HepG2 (cell line): Measurements from ENCODE around the gene NFIL3. TPM values are rescaled to one million over a fixed set of nuclear protein-coding genes. Genes with fewer than 3 reads are reported as not detected.

Experiments used
- ATAC-seq: fragments of 200-7000 bp; cut with Tn5 transposase; 3 replicates; pipeline ENCODE4 v1.9.1; 2020; ENCODE audit warnings: mild to moderate bottlenecking, moderate library complexity
- BruUV-seq: library from RNA; stranded (reverse); fragments of 400-500 nt; replicated peaks from 2 replicates; lab custom pipeline; 2021; lab: Mats Ljungman, UMichigan
- CTCF ChIA-PET: fragments of 300-600 bp; formaldehyde crosslinking; extraction: SDS; loops from one replicate; lab custom pipeline; 2021; ENCODE audit warnings: low total read pairs, inconsistent platforms, low intra/inter-chr PET ratio; lab: Yijun Ruan, JAX
- POLR2A ChIA-PET: fragments of 350-600 bp; sonication (Branson Sonifier 250); formaldehyde crosslinking; loops from one replicate; lab custom pipeline; 2020; ENCODE audit warnings: antibody characterized with exemption, inconsistent platforms; lab: Yijun Ruan, JAX
- DNase-seq: peaks from one replicate; pipeline ENCODE4 v3.0.0-alpha.2; 2015; ENCODE audit warnings: low spot score
- FAIRE-seq: peaks from 3 replicates; lab custom pipeline; 2011; peaks lifted over from hg19 to GRCh38; lab: Jason Lieb, UNC
- H2AFZ ChIP-seq: one replicate; pipeline ENCODE4 v1.6.1; 2011; ENCODE audit warnings: low read length, inconsistent platforms
- H3K27ac ChIP-seq: fragments of 300-600 bp; 3 replicates; pipeline ENCODE4 v1.8.0; 2011; ENCODE audit warnings: mixed run types, mild to moderate bottlenecking, mixed read lengths, low read length, inconsistent platforms; ENCODE audit not compliant: insufficient read depth; ENCODE audit errors: extremely low read length
- H3K27me3 ChIP-seq, 2 experiments: fragments of 200-600 bp in 1 of 2; 2 replicates in 1 of 2; 3 replicates in 1 of 2; pipeline versions ENCODE4 v1.6.0 to v1.8.0; 2011; ENCODE audit warnings: low read length in 2 of 2, mild to moderate bottlenecking in 2 of 2, moderate library complexity in 2 of 2, inconsistent platforms in 1 of 2; ENCODE audit not compliant: insufficient read depth in 2 of 2, control insufficient read depth in 1 of 2
- H3K36me3 ChIP-seq, 2 experiments: fragments of 200-600 bp in 1 of 2; replicated peaks in 1 of 2; 2 replicates in 1 of 2; 3 replicates in 1 of 2; pipeline versions ENCODE4 v1.5.1 to v1.8.0; 2011; ENCODE audit warnings: low read length in 2 of 2, inconsistent platforms in 1 of 2; ENCODE audit not compliant: insufficient read depth in 2 of 2, control insufficient read depth in 1 of 2
- H3K4me1 ChIP-seq: 2 replicates; pipeline ENCODE4 v1.5.1; 2012; ENCODE audit warnings: low read length, inconsistent platforms; ENCODE audit not compliant: insufficient read depth
- H3K4me2 ChIP-seq: 2 replicates; pipeline ENCODE4 v1.6.0; 2011; ENCODE audit warnings: low read depth, low read length, inconsistent platforms
- H3K4me3 ChIP-seq, 3 experiments: fragments of 200-600 bp in 1 of 3; sonication (generic), shearing (Covaris generic) in 1 of 3; replicated peaks in 1 of 3; 2 replicates each; pipeline ENCODE4 v1.5.1; 2011 to 2016; ENCODE audit warnings: low read length in 3 of 3, inconsistent platforms in 2 of 3, low read depth in 2 of 3, mild to moderate bottlenecking in 2 of 3, control low read depth in 1 of 3, mixed read lengths in 1 of 3; ENCODE audit not compliant: insufficient read depth in 1 of 3
- H3K79me2 ChIP-seq: one replicate; pipeline ENCODE4 v1.6.1; 2011; ENCODE audit warnings: low read length, inconsistent platforms; ENCODE audit not compliant: insufficient read depth
- H3K9ac ChIP-seq: 2 replicates; pipeline ENCODE4 v1.6.0; 2011; ENCODE audit warnings: mild to moderate bottlenecking, low read depth, low read length, inconsistent platforms; ENCODE audit not compliant: insufficient read depth
- H3K9me3 ChIP-seq: 2 replicates; pipeline ENCODE4 v1.5.1; 2012; ENCODE audit warnings: mild to moderate bottlenecking, low read length
- H4K20me1 ChIP-seq: 2 replicates; pipeline ENCODE4 v1.6.0; 2011; ENCODE audit warnings: inconsistent platforms, mild to moderate bottlenecking, low read length, moderate library complexity; ENCODE audit not compliant: insufficient read depth
- ARHGAP35 ChIP-seq: sonication (generic); formaldehyde crosslinking; IDR thresholded peaks from 2 replicates; pipeline ENCODE4 v1.9.0; 2022; ENCODE audit warnings: mild to moderate bottlenecking, inconsistent platforms, moderate library complexity, missing genetic modification reagents, borderline replicate concordance
- IKZF5 ChIP-seq: IDR thresholded peaks from 2 replicates; pipeline ENCODE4 v1.6.1; 2018; ENCODE audit warnings: missing genetic modification reagents, mild to moderate bottlenecking, missing compliant biosample characterization
- MEF2D ChIP-seq: sonication (generic); formaldehyde crosslinking; IDR thresholded peaks from 2 replicates; pipeline ENCODE4 v1.5.1; 2020; ENCODE audit warnings: mild to moderate bottlenecking, missing genetic modification reagents
- NCOR1 ChIP-seq: fragments of 200-600 bp; sonication (generic); IDR thresholded peaks from 2 replicates; pipeline ENCODE4 v1.7.0; 2017; ENCODE audit warnings: antibody characterized with exemption, low read length, borderline replicate concordance
- POLR2G ChIP-seq: fragments of 200-400 bp; formaldehyde crosslinking; IDR thresholded peaks from 2 replicates; pipeline ENCODE4 v1.6.1; 2018; ENCODE audit warnings: mild to moderate bottlenecking, low read depth, low read length, moderate library complexity
- RBFOX2 ChIP-seq: fragments of 200-400 bp; formaldehyde crosslinking; IDR thresholded peaks from 2 replicates; pipeline ENCODE4 v1.6.1; 2017; ENCODE audit warnings: low read depth, mild to moderate bottlenecking, low read length
- RFX1 ChIP-seq: fragments of 450-650 bp; IDR thresholded peaks from 2 replicates; pipeline ENCODE4 v1.6.1; 2017
- SOX13 ChIP-seq, 3 experiments: fragments of 450-650 bp in 1 of 3; sonication (generic) in 1 of 3; formaldehyde crosslinking in 1 of 3; IDR thresholded peaks in 2 of 3; conservative IDR thresholded peaks in 1 of 3; 2 replicates each; pipeline versions ENCODE4 v1.5.0 to v1.6.1; 2016 to 2020; ENCODE audit warnings: antibody characterized with exemption in 1 of 3, mild to moderate bottlenecking in 1 of 3, missing compliant biosample characterization in 1 of 3, missing genetic modification reagents in 1 of 3, moderate library complexity in 1 of 3
- SP5 ChIP-seq: IDR thresholded peaks from 2 replicates; pipeline ENCODE4 v1.6.1; 2016; ENCODE audit warnings: low read depth, borderline replicate concordance
- ZBTB2 ChIP-seq: sonication (generic); formaldehyde crosslinking; IDR thresholded peaks from 2 replicates; pipeline ENCODE4 v1.8.0; 2022; ENCODE audit warnings: low read depth, missing genetic modification reagents
- ZNF234 ChIP-seq: sonication (generic); formaldehyde crosslinking; conservative IDR thresholded peaks from 2 replicates; pipeline ENCODE4 v1.5.1; 2020; ENCODE audit warnings: mild to moderate bottlenecking, missing genetic modification reagents
- ZNF317 ChIP-seq: sonication (generic); formaldehyde crosslinking; IDR thresholded peaks from 2 replicates; pipeline ENCODE4 v1.5.0; 2020; ENCODE audit warnings: mild to moderate bottlenecking, missing genetic modification reagents
- WGBS: methylation state at CpG from one replicate; pipeline ENCODE4 v1.1.6; 2017; ENCODE audit warnings: low lambda C conversion rate; 5-methylcytosine and 5-hydroxymethylcytosine counted together
- in situ Hi-C: cut with HindIII; loops from 2 replicates; pipeline ENCODE4 v1.10.0; 2017; ENCODE audit warnings: low pct_unique_long_range_greater_than_20kb; ENCODE audit not compliant: extremely low pct_ligation_motif_present
- intact Hi-C: fragments of 100-400 bp; cut with micrococcal nuclease; formaldehyde crosslinking; loops from one replicate; pipeline ENCODE4 v1.10.0; 2022; ENCODE audit not compliant: unreplicated experiment
- polyA plus RNA-seq, 8 experiments: library from polyadenylated mRNA; depleted of rRNA in 3 of 8; stranded (reverse) in 7 of 8; unstranded in 1 of 8; fragments of >200 nt; fragmentation: Illumina TruSeq in 4 of 8; extraction: Trizol in 4 of 8; gene quantifications; 2 replicates each; pipeline versions ENCODE4 v1.2.1 to v1.2.3, GENCODE V29; 2011 to 2016; ENCODE audit warnings: low read depth in 4 of 8, missing spikeins in 1 of 8, mixed read lengths in 1 of 8; ENCODE audit not compliant: insufficient read depth in 1 of 8
- total RNA-seq, 5 experiments: library from RNA; depleted of rRNA; stranded (reverse); fragments of >200 nt; fragmentation: Illumina TruSeq; extraction: Trizol; gene quantifications; 2 replicates each; pipeline ENCODE4 v1.2.3, GENCODE V29; 2016; ENCODE audit warnings: low read depth in 1 of 5
- TF ChIP-seq, protein P1 (sequence below), 2 experiments: sonication (generic) in 1 of 2; formaldehyde crosslinking in 1 of 2; IDR thresholded peaks; 2 replicates each; pipeline versions ENCODE4 v1.4.0 to v1.6.1; 2018 to 2020; ENCODE audit warnings: missing genetic modification reagents in 2 of 2, borderline replicate concordance in 1 of 2, low read depth in 1 of 2, mild to moderate bottlenecking in 1 of 2, missing biosample characterization in 1 of 2

The NFIL3 gene
- total and polyA plus RNA-seq, 2 of the 13 experiments (the other 11 are each of a cell fraction or from before 2014, with no cell fraction given) = 46.6 to 54.2 TPM

DNA sequence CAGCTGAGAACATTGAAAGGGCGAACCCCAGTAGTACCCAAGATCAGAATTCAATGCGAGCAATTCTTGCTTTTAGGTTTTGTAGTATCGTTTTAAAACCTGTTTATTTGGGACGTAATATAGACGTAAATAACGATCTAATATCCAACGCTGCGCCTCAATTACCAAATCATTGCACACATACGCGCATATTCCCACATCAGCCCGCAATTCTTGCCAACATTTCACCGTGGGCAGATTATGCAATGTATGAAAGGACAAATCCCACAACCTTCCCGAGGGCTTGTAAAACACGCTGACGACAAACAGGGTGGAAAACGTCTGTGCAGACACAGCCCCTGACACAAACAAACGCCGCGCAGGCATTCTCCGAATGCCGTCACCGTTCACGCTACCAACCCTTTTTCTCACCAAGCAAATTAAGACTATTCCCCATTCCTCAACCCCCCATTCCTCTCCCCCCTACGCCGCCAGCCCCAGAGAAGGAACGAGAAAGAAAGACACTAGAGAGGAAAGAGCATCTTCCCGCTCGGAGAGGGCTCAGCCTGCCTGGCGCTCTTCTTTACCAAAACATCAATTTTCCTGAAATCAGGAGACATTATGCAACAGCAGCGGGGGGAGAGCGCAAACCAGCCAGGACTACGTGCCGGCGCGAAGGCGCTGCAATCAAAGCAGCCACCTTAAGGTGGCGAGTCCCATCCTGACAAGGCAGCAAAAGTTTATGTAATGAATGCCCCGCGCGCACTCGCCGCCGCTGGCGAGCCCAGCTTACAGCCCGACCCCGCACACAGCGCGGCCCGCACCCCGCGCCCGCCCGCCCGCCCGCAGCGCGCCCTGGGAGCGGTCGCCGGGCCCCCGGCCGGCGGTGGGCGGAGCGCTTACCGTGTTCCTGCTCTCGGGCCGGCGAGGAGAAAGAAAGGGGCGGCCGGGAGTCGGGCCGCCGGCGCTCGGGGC, 597 bp downstream of the NFIL3 start (continued):
- no peak for TF ChIP-seq ZNF234
- TF ChIP-seq ARHGAP35 = no peak
- TF ChIP-seq ZBTB2 (CRISPR knock-in tag) = 0 out of 2 replicates have a peak, but pooled peaks have one; percentile 35
- peak; percentile 59; the same call in 1 of the 2 replicates for TF ChIP-seq RBFOX2

GRCh38 chr9:91421971-91422757, 1.5 kb downstream of the NFIL3 start:
- H2AFZ ChIP-seq = no peak overlapping the region
- H3K9ac ChIP-seq = peak overlapping the region; percentile 79
- ChIA-PET CTCF (no interaction called here), POLR2A (interaction anchor here (0.8 to 6.3 kb wide), 5 partner anchors 214 to 385 kb away, joined by 3 to 53 read pairs (median 8); no protein-coding TSS in a partner anchor)
- H3K4me3 ChIP-seq = peak overlapping the region; percentile 87 to 98 (median 91)
- ATAC-seq (no peak), DNase-seq (peak; percentile 40), FAIRE-seq (no peak)
- peaks cover 55% of the 10 kb centered on the region for H4K20me1 ChIP-seq
- peaks cover 44% of the 10 kb centered on the region for H3K4me1 ChIP-seq
- TSS peak; percentile 62 for BruUV-seq
- H3K79me2 ChIP-seq = peaks cover 77% of the 10 kb centered on the region
- H3K9me3 ChIP-seq = no peaks in the 10 kb centered on the region
- peak overlapping the region; percentile 60 for H3K4me2 ChIP-seq
- in situ Hi-C loops (loop anchor here (5.0 kb wide), 2 partner anchors 60 to 230 kb away; partner anchors contain the start of gene AUH), intact Hi-C loops (loop anchor here (1.0 kb wide), 1 partner anchor 60 kb away; no protein-coding TSS in a partner anchor)
- no peaks in the 10 kb centered on the region; a peak in 1 of 5 replicates for H3K27me3 ChIP-seq
- no peaks in the 10 kb centered on the region; a peak in 1 of 5 replicates for H3K36me3 ChIP-seq
- 1% methylated on average over 16 of the region's 16 CpGs for WGBS
- peak overlapping the region; percentile 83 for H3K27ac ChIP-seq
- TF ChIP-seq SOX13 (IDR thresholded peaks at IDR 0.05) (no peak), SOX13 (CRISPR knock-in tag; conservative IDR thresholded peaks at IDR 0.05 in 1 of 2, IDR thresholded peaks at IDR 0.05 in 1 of 2) (peak in 1 of 2 experiments; percentile 55; a peak in 2 of 4 replicates), RFX1 (no peak), MEF2D (peak; percentile 85; the same call in 1 of the 2 replicates), SP5 (peak; percentile 18; the same call in 1 of the 2 replicates), NCOR1 (peak; percentile 46; the same call in 1 of the 2 replicates), ZNF317 (no peak), POLR2G (peak; percentile 24), IKZF5 (CRISPR knock-in tag) (no peak)
- TF ChIP-seq, protein P1, sequence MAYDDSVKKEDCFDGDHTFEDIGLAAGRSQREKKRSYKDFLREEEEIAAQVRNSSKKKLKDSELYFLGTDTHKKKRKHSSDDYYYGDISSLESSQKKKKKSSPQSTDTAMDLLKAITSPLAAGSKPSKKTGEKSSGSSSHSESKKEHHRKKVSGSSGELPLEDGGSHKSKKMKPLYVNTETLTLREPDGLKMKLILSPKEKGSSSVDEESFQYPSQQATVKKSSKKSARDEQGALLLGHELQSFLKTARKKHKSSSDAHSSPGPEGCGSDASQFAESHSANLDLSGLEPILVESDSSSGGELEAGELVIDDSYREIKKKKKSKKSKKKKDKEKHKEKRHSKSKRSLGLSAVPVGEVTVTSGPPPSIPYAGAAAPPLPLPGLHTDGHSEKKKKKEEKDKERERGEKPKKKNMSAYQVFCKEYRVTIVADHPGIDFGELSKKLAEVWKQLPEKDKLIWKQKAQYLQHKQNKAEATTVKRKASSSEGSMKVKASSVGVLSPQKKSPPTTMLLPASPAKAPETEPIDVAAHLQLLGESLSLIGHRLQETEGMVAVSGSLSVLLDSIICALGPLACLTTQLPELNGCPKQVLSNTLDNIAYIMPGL (CRISPR knock-in tag; IDR thresholded peaks at IDR 0.05; ENCODE audit: borderline replicate concordance in 1 of 2, low read depth in 1 of 2) = 0 out of 4 replicates have a peak, but pooled peaks of 1 of the 2 experiments have one; percentile 2
